HG03457 (cell line): ENCODE measurements around the gene FHIT.
"Not testable (repeated sequence)": the region's sequence is repeated elsewhere in the genome, so short reads cannot be mapped to it uniquely, and the experiment has no call there.

Experiments
- ATAC-seq: cut with Tn5 transposase; IDR thresholded peaks from one replicate; pipeline ENCODE4 v1.9.1; 2021; ENCODE audit warnings: moderate number of reproducible peaks; ENCODE audit not compliant: unreplicated experiment

Gene FHIT

DNA sequence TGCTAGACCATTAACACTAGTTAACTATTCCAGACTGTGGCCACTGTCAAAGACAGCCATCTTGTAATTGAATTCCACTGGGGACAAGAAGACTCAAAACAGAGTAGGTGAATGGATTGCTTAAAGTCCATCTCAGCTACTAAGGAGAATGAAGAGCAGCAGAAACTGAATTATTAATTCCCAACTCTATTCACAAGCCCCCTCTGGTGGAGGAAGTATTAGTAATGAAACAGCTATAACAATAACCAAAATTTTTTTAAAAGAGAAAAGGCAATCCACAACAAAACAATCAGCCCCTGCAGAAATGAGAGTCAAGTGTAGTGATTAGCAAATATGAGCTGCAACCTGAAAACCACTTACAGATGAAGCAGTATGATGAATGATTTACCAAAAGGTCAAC is 302.8 kb downstream of the FHIT start:
- ATAC-seq, result no peak

DNA sequence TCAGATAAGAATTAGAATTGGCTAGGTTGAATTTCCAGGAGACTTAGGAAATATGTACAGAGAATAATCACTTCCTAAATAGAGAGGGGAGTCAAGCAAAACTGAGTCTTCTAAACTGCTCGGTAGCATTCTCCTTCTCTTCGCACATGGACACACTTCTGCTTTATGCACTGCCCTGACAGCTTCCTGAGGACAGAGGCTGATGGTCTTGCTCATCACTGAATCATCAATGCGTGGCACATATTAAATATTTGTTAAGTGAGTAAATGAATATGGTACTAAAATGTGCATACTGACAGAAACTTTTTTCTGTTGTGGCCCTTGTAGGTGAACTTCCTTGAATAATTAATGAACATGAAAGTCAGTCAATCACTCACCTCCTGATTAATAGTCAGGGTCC is 315.5 kb downstream of the FHIT start:
- no peak for ATAC-seq

DNA sequence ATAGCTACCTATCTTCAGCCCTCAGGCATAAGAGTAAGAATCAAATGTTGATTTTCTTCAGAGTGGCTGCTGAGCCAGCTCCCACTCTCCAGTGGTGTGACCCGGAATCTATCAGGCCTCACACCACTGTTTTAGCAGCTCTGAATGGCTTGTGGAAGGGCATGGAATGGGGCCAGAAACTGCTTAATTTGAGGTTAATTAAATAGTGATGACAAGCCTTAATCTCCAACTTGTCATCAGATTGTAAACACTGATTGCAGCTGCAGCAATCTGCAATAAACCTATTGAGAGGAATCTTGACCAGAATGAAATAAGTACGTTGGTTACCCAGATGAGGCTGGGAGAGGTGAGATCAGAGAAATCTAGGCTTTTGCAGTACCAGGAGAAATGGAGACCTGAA is 317.4 kb downstream of the FHIT start:
- no peak for ATAC-seq

DNA sequence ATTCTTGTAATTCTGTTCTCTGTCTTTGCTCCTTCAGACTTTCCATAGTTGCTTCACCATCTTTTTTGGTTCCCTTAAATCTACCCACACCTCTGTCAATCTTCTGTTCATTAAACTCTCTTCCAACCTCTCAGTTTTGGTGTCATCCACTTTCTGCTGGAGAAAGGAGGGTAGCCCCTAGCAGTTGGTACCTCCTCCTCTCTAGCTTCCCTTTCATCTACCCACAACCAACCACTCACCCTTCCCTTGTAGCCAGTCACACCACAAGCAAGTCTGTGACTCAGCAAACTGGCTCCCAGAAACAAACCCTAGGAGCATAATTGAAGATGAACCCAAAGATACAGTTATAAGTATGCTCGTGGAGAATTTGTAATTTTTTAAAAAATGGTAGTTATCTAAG is 318.6 kb downstream of the FHIT start:
- ATAC-seq, result no peak

DNA sequence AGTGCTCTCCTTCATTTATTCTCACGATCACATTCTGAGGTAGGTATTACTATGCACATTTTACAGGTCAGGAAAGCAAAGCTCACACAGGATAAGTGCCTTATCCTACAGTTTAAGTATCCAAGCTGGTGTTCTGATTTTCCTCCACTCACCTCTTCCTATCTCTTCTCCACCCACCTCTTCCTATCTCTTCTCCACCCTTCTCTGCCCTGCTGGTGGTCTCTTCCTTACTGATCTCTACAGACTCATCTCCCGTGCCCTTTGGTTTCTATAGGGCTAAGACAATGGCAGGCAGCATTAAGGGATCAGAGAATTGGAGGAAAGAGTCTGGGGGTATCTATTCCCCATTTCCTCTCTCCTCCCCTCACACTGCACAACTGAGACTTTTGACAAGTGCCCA is 319.1 kb downstream of the FHIT start:
- no peak for ATAC-seq

DNA sequence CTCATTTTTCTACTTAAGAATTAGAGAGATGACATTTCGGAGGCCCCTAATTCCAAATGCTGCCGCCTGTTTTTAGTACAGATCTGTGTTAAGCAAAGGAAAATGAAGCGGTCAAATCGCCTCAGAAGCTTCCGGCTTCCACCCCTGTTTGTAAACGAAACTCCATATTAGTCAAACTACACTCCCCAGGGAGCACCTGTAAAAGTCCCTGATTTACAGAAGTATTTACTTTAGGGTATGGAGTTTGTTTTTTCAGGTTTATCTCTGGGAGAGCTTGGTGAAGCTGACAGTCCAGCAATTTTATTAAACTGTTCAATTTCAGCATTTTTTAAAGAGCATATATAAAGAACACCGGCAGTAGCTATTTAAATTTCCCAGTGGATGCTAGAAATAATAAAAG is 319.8 kb downstream of the FHIT start:
- no peak for ATAC-seq

DNA sequence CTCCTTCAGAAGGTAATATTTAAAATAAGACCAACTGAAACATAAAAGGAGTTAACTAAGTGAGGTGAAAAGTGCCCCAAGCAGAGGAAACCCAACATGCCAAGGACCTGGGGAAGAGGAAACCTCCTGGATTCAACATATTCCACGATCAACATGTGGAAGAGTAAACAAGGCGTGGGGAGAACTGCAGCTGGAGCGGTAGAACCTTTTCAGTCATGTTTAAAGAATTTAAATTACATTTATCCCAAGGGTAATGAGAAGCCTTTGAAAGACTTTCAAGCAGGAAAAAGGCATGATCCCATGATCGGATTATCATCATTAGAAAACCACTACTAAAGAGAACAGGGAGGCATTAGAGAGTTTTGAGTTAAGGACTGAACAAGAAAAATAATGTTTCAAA is 330.7 kb downstream of the FHIT start:
- no peak for ATAC-seq

DNA sequence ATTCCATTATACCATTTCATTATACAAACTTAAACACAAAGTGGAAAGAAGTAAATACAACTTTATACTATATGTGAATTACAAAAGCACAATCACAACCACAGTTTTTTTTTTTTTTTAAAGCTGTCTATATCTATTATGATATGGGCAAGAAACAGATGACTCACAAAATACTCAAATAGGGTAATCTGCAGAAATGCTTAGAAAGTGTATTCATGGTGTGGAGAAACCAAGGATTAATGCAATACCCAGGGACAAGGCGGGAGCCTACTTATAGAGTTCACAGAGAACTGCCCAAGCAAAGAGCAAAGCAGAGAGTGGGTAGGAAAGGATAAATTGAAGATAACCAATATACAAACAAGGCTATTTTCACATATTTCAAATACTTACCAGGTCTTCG is 332.0 kb downstream of the FHIT start:
- no peak for ATAC-seq

DNA sequence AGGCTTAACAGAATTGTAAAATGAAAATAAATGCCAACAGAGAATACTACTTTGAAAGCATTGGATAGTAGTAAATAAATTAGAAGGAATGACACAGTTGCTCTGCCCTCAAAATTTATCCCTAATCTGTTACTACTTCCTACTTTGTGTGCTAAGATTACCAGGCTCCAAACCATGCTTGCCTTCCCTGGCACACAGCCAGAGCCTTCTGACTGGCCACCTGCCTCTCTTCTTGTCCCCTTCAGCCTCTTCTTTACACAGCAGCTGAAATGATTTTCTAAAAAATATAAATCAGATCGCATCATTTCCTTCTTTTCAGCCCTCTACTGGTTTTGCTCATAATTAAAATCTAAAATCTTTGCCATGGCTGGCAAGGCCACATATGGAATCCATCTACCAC is 334.1 kb downstream of the FHIT start:
- ATAC-seq, result no peak

DNA sequence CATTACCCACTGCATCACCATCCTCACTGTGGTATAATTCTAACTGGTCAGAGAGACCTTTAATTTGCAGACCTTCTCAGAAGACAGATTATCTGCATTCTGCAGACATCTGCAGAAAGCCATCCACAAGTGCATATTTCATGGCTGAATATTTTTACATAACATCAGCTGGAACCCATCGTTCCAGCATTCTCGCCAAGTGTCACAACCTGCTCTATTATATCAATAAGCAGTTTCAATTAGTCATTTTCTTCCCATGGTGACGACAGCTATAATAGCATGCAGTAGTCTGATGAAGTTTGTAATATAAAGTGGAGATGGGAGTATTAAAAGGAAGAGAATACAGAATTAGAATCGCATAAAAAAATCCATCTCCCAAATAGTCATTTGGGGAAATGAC is 334.7 kb downstream of the FHIT start:
- no peak for ATAC-seq

DNA sequence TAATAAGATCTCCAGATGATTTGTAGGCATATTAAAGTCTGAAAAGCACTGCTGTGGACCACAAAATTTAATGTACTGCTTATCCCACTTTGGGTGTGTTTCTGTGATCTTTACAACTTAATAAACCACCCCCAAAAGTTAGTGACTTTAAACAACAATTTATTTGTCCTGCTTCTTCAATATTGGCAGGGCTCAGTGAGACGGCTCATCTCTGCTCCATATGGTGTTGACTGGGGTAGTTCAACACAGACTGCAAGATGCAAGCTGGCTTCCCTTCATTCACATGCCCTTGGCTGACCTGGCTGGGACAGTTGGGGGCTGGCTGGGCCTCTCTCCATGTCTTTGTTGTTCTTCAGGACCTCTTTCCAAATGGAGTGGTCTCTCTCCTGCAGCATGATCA is 337.8 kb downstream of the FHIT start:
- ATAC-seq, result no peak

DNA sequence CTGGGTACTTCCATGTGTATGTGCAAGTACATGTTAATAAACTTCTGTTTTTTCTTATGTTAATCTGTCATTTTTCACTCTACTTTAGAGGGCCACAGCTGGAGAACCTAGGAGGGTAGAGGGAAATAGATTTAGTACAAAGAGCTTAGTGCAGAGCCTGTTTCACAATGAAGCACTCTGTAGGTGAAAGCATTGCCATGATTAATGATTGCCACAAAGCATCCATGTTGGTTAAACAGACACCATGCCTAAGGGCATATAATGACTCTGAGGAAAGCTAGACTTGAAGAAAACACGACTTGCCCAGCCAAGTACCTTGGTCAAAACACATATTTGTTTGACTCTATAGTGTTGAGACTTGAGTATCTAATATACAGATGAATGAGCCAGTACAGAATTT is 338.4 kb downstream of the FHIT start:
- ATAC-seq, result no peak

DNA sequence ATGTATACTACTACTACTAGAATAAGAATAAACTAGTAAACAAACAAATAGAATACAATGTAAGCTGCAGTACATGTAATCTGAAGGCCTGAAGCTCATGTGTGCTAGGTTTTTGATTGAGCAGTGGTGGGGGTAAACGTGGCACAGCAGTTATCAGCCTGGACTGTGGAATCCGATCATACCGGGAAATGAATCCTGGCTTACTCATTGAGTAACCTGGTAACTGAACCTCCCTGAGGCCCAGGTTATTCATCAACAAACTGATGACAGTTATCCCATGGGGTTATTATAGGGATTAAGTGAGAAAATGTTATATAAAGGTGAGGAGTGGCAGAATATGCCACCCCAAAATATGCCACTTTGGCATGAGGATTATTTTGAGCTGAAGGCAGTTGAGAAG is 339.1 kb downstream of the FHIT start:
- ATAC-seq, result no peak

DNA sequence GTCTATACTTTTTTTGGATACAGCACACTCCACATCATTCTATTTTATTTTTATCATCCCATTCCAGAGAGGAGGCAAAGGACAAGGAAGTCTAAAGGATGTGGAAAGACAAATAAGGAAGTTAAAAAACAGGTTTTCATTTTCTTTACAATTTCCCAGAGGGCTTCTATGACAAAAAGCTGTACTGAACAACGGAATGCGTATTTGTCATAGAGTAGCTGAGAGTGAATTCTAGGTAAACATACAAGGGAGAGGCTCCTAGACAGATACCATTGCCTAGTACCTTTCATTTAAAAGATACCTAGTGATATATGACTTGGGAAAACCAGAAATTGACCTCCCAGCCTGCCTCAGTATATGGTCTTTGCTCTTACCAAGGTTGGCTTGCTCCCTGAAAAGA is 341.7 kb downstream of the FHIT start:
- ATAC-seq, result no peak

DNA sequence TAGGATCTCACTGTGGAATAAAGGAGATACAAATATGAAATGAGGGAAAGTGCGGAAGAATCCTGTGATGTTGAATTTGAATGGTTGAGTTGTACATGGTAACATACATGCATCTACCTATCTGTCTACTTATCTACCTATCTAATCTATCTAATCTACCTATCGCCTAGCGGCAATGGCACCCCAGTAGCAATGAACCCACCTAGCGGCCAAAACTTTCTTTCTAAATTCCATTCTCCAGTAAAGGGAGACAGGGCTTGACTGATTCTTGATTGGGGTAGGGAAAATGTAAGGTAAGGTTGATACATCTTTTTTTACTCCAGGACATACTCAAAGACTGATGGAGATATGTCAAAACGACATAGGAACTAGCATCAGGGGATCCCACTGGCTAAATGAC is 345.0 kb downstream of the FHIT start:
- ATAC-seq, result no peak

DNA sequence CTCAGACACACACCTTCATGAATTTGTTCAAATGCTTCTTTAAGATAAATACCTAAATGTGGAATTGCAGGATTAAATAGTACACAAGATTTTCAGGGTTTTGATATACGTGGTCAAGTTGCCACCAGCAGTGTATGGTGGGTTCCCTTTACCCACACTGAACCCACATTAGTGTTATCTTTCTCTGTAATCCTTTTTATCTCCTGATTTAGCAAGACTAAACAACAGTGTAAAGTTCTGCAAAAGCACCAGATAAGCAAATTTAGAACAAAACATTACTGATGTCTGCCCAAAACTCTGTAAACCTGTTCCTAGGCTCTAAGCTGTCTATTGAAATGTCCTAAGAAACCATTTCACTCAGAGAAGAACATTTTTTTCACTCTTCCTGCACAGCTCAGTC is 352.9 kb downstream of the FHIT start:
- ATAC-seq, result no peak

DNA sequence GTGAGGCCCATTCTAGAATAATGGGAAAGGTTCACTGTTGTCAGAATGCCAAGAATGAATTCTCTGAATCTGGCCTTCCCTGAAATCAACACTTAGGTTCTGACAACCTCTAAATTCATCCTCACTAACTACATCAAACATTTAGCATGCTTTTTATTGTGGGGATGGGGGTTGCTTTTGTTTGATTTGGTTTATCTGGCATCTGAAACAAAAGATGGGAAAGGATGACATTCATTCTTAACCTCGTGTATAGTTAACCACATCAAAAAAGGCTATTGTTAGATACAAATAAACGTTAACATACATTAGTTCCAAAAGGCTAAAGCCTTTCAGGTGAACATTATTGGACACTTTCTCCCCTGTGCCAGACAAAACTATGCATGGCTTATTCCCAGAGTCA is 357.3 kb downstream of the FHIT start:
- no peak for ATAC-seq

DNA sequence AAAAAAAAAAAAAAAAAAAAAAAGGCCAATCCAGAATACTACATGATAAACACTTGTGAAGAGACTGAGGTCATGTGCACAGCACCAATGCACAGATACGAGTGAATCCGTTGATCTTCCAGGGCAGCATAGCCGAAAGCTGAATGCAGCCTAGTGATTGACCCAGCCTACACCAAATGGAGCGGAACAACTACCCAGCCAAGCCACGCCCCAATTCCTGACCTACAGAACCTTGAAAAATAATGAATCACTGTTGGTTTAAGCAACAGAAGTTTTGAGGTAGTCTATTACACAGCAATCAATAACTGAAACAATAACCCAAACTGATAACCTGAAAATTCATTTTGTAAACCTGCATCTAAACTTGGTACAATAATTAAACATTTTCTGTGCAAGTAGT is 361.0 kb downstream of the FHIT start:
- ATAC-seq, result no peak

DNA sequence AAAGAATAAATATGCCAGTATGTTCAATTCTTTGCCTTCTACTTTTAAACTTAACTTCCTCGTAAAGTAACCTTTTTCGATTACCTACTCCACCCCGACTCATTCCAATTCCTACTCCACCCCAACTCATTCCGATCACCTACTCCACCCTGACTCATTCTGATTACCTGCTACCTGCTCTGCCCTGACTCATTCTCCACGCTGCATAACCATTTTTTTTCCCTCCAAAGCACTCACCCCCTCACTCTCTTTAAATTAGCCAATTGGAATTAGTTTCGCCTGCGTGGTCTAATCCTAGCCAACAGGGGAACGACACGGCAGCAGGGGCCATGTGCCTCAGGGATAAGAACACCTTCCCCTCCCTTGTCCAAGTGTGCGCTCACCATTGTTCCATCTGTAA is 362.3 kb downstream of the FHIT start:
- ATAC-seq, result not testable (repeated sequence)

DNA sequence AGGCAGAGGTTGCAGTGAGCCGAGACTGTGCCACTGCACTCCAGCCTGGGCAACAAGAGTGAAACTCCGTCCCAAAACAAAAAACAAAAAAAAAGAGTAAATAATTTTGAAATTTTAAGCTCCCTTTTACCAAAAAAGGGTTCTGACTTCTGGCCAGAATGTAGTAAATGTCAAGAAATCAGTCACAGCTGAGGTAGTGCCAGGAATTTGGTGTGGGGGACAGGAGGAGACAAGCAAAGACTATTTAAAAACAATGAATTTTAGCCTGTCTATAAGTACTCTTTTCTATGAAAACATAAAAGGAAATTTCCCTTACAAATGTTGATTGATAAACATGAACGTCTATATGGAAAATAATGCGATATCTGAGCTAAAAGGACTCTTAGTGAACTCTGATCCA is 363.7 kb downstream of the FHIT start:
- no peak for ATAC-seq

DNA sequence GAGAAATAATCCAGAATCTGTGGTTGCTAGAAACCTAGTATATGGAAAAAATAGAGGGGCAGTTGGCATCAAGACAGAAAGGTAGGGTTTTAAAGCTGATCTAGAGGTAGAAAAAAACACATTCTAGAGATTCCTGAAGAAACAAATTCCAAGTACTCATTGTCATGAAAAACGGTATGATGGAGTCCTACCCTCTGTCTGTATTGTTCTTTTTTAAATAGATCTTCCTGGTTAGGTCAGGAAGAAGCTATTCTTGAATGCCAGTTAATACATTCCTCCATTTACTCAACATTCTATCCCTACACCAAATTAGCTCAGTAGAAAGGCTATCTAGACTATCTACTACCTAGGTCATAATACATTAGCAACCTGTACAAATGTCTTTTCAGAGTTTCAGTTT is 364.7 kb downstream of the FHIT start:
- ATAC-seq, result no peak

DNA sequence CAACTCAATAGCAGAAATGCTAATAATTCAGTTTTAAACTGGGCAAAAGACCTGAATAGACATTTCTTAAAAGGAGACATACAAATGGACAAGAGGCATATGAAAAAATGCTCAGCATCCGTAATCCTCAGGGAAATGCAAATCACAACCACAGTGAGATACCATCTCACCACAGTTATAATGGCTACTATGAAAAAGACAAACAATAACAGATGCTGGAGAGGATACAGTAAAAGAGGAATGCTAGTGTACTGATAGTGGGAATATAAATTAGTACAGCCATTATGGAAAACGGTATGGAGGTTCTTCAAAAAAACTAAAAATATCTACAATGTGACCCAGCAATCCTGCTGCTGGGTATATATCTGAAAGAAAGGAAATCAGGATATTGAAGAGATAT is 367.2 kb downstream of the FHIT start:
- ATAC-seq, result no peak

DNA sequence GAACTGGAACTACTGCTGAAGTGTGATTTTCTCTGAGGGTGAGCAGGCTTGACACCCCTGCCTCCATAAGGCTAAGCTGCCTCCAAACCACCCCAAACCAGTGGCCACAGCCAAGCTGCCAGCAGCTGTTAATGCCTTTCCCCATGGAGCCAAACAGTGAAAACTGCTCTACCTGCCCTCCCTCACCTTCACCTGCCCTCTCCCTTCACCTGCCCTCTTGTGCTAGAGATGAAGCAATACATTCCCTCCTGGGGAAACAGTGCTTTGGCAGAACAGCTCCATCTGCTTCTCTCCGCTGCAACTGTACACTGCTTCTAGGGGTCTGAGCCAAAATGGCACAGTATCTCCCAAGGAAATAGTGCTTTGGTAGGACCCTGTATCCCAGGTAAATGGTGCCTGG is 374.1 kb downstream of the FHIT start:
- ATAC-seq, result no peak

DNA sequence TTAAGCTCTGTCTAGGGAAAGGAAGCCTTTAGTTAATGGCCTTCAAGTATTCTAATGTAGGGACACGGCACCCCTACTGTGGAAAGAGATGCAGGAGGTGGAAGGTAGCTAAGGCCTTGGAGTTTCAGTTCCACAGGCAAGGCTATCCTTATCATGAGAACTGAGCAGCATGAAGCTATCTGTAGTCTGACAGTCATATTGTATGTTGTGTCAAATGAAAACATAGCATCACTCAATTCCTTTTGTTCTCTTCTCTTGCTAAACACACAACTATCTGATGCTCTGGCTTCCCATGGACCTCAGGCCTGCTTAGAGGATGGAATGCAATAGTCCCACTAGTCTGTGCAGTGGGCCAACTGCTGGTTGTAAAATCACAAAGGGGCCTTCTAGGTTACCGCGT is 380.9 kb downstream of the FHIT start:
- ATAC-seq, result no peak
